Cardiac muscle cell (in vitro differentiated cells and primary cell): Measurements from ENCODE around the gene IL10RA. TPM values are rescaled to one million over a fixed set of nuclear protein-coding genes. Genes with fewer than 3 reads are reported as not detected.

Source experiments
- DNase-seq, 2 donors: peaks; one replicate each; pipeline versions ENCODE4 v3.0.0 to v3.0.0-alpha.2; 2010 to 2017; ENCODE audit warnings: low read depth in 1 of 2, low spot score in 1 of 2
- H3K27ac ChIP-seq: fragments of 200-600 bp; sonication (generic); 2 replicates; pipeline ENCODE4 v1.5.1; 2016
- H3K27me3 ChIP-seq: fragments of 200-600 bp; sonication (generic); 2 replicates; pipeline ENCODE4 v1.6.0; 2016; ENCODE audit warnings: control low read depth
- H3K36me3 ChIP-seq: fragments of 200-600 bp; sonication (generic); 2 replicates; pipeline ENCODE4 v1.5.1; 2016; ENCODE audit warnings: control low read depth
- H3K4me1 ChIP-seq: fragments of 200-600 bp; sonication (generic); 2 replicates; pipeline ENCODE4 v1.8.1; 2017; ENCODE audit warnings: low read depth, mild to moderate bottlenecking, mixed run types
- H3K4me3 ChIP-seq: fragments of 200-600 bp; sonication (generic); 2 replicates; pipeline ENCODE4 v1.5.1; 2016; ENCODE audit warnings: mild to moderate bottlenecking
- H3K9me3 ChIP-seq: fragments of 200-600 bp; sonication (generic); 2 replicates; pipeline ENCODE4 v1.5.1; 2017; ENCODE audit warnings: low read depth, mild to moderate bottlenecking, control low read depth
- polyA plus RNA-seq: library from polyadenylated mRNA; unstranded; fragments of >200 nt; fragmentation: Nextera tagmentation; extraction: Ambion mirVana; gene quantifications from 2 replicates; pipeline ENCODE4 v1.2.1, GENCODE V29; 2016
- total RNA-seq: library from RNA; depleted of rRNA; stranded (reverse); fragments of >200 nt; gene quantifications from 2 replicates; pipeline ENCODE4 v1.2.3, GENCODE V29; 2016
- TF ChIP-seq, protein P1 (sequence below): IDR thresholded peaks from 2 replicates; pipeline ENCODE4 v1.5.1; 2012; ENCODE audit warnings: low read depth, mild to moderate bottlenecking, low read length

Gene IL10RA
- total and polyA plus RNA-seq, 2 experiments from 2014 or later = not detected

DNA sequence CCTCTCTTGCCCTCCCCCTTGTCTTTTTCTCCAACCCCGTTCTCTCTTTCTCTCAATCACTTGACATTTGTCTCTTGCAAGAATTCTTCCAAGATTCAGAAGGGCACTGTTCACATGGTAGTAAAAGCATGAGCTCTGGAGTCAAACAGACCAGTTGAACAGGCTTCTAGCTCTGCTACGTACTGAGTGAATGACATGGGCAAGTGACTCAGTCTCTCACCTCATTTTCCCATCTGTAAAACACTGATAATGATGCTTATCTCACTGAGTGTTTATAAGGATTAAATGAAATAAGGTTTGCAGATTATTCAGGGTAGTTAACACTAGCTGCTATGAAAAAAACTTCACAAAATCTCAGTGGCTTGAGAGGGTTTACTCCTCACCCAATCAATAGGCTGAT, 5.9 kb upstream of the IL10RA start:
- no peak for DNase-seq
- Histone ChIP-seq H3K4me1 (no peaks in the 10 kb centered on the region), H3K27me3 (peaks cover 24% of the 10 kb centered on the region), H3K9me3 (no peaks in the 10 kb centered on the region), H3K36me3 (no peaks in the 10 kb centered on the region), H3K27ac (no peak overlapping the region), H3K4me3 (no peak overlapping the region)
- TF ChIP-seq, protein P1, sequence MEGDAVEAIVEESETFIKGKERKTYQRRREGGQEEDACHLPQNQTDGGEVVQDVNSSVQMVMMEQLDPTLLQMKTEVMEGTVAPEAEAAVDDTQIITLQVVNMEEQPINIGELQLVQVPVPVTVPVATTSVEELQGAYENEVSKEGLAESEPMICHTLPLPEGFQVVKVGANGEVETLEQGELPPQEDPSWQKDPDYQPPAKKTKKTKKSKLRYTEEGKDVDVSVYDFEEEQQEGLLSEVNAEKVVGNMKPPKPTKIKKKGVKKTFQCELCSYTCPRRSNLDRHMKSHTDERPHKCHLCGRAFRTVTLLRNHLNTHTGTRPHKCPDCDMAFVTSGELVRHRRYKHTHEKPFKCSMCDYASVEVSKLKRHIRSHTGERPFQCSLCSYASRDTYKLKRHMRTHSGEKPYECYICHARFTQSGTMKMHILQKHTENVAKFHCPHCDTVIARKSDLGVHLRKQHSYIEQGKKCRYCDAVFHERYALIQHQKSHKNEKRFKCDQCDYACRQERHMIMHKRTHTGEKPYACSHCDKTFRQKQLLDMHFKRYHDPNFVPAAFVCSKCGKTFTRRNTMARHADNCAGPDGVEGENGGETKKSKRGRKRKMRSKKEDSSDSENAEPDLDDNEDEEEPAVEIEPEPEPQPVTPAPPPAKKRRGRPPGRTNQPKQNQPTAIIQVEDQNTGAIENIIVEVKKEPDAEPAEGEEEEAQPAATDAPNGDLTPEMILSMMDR = no peak

DNA sequence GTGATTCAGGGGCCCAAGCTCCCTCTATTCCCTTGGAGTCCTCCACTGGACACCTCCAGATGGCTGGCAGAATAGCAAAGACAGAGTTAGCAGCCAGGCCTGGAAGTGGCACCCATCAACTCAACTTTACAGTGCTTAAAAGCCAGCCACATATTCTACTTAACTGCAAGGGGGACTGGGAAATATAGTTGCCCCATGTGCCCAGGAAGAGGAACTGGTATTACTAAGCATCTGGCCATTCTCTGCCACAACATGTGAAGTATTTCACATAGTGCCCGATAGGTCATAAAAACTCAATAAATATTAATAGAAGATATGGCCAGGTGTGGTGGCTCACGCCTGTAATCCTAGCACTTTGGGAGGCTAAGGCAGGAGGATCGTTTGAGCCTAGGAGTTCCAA, 5.5 kb upstream of the IL10RA start:
- Histone ChIP-seq H3K27ac (no peak overlapping the region), H3K36me3 (no peaks in the 10 kb centered on the region), H3K9me3 (no peaks in the 10 kb centered on the region), H3K27me3 (peaks cover 29% of the 10 kb centered on the region), H3K4me1 (no peaks in the 10 kb centered on the region), H3K4me3 (no peak overlapping the region)
- DNase-seq = no peak
- TF ChIP-seq, protein P1 = no peak

DNA sequence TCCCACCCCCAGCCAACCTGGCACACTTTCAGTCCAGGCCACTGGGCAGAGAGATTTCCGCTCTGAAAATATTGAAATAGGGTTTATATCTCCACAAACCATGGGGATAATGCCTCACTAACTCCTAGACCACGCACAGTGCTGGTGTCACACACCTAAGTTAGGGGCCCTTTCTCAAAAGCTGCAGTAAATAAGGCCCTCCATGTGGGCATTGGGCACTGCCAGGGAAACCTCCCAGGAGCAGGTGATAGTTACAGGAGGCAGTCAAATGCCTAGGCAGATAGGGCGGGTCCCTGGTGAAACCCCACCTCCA, 3.1 kb upstream of the IL10RA start:
- H3K4me3 ChIP-seq = no peak overlapping the region
- TF ChIP-seq, protein P1 = no peak
- no peak overlapping the region for H3K27ac ChIP-seq
- H3K27me3 ChIP-seq = peaks cover 53% of the 10 kb centered on the region
- H3K36me3 ChIP-seq = no peaks in the 10 kb centered on the region
- no peaks in the 10 kb centered on the region for H3K9me3 ChIP-seq
- DNase-seq = no peak
- H3K4me1 ChIP-seq = no peaks in the 10 kb centered on the region

DNA sequence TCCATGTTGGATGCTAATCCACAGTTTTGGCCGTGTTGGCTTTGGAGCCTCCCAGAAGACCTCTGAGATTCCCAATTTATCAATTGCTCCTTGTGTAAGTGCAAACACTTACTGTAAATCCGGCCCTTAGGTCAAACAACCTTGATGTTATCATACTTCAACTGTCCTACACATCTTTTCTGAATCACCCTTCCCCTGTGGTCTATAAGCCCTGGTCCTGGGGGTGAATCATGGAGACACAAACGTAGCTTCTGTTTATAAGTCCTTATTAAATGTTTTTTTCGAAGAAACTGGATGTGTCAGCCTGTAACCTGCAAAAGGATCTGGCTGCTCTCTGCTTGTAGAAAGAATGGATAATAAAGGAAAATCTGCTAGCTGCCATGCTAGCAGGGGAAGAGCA, 1.7 kb upstream of the IL10RA start:
- Histone ChIP-seq H3K9me3 (no peaks in the 10 kb centered on the region), H3K4me3 (no peak overlapping the region), H3K27ac (no peak overlapping the region), H3K36me3 (no peaks in the 10 kb centered on the region), H3K27me3 (peaks cover 64% of the 10 kb centered on the region), H3K4me1 (no peaks in the 10 kb centered on the region)
- TF ChIP-seq, protein P1 = no peak
- DNase-seq = no peak

DNA sequence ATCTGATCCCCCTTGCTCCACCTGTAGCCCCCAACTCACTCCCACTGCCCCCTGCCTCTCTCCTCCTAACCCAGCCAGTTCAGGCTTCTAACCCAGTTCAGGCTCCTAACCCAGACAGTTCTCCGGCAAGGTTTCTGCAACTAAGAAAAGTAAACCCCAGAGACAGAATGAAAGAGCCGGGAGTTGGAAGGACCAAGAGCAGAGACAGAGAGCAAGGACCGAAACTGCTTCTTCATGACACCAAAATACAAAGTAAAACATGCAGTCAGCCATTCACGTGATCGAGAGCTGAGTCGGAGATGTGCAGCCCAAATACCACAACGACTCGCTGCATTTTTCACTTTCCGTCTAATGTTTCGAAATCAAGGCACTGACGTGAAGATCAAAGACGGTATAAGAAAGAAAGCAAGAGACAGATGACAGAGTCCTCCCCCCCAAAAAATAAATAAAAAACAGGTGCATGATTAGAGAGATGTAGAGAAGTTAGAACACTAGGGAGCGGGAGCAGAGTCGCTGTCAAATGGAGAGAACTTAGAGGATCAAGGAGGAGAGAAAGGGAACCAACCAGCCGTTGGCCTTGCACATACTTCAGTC, 884 bp downstream of the IL10RA start:
- DNase-seq = no peak
- Histone ChIP-seq H3K27ac (no peak overlapping the region), H3K9me3 (no peaks in the 10 kb centered on the region), H3K4me3 (no peak overlapping the region), H3K4me1 (no peaks in the 10 kb centered on the region), H3K27me3 (peaks cover 66% of the 10 kb centered on the region), H3K36me3 (no peaks in the 10 kb centered on the region)
- TF ChIP-seq, protein P1 = no peak
